Fibroblast of skin of right quadriceps (primary cell): ENCODE measurements around the gene C16orf86.

ENCODE experiments used
- DNase-seq: peaks from one replicate; pipeline ENCODE4 v3.0.0-alpha.2; 2013

Gene C16orf86, protein sequence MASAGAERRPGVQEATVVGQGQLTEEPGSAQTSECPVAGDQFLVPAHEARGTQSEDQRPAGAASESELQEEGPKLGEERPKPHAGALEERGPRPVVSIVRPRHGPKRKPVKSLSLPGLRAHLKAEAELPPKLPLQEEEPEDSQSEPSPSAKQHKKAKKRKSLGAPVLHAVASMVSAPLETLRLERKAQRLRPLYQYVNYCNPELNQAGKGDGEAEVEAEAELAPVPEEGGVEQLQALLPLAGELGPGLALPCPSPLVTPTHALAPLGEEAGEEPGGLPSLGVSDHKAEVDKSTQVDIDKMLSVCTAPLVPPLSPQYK

DNA sequence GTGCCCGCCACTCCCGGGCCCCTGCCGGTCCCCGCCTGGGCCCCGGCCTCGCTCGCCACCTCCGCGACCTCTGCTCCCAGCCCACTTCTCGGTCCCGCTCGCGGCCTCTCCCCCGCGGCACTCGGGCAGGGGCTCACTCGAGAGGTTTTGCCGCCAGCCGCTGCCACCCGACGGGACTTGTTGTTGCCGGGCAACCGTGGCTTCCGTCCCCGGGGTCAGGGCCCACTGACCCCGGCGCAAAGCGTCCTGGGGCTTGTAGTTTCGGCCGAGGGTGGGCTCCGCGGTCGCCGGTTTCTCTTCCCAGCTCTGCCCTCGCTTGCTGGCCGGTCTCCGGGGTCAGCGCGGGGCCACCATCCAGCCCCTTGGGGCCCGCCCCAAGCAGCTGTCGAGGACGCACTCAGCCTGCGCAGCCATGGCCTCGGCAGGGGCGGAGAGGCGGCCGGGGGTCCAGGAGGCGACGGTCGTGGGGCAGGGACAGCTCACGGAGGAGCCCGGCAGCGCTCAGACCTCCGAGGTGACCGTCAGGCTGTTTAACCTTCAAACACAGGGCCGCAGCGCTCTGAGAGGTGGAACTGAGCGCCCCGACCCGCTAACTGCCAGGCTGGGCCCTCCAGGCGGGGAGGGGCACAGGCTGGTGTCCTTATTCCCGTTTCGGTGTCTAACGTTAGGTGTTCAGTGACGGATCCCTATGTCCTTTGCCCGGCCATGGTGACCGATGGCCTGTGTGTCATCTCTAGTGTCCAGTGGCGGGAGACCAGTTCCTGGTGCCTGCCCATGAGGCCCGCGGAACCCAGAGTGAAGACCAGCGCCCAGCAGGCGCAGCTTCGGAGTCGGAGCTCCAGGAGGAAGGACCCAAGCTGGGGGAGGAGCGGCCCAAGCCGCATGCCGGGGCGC is at the start of gene C16orf86, which contains the start of gene ENKD1:
Gene C16orf86 (plus strand): TSS at position 256 of the 894 bp plus-strand sequence. CDS start 157 bp downstream, at position 413.
Gene ENKD1 (minus strand): TSS at position 192 of the 894 bp plus-strand sequence. CDS start 308 bp downstream, outside the sequence.
- peak; percentile 71 for DNase-seq

- DNase-seq, result no peak
Observed at GRCh38 chr16:67628216-67628615, 38.4 kb upstream of the C16orf86 start.

DNA sequence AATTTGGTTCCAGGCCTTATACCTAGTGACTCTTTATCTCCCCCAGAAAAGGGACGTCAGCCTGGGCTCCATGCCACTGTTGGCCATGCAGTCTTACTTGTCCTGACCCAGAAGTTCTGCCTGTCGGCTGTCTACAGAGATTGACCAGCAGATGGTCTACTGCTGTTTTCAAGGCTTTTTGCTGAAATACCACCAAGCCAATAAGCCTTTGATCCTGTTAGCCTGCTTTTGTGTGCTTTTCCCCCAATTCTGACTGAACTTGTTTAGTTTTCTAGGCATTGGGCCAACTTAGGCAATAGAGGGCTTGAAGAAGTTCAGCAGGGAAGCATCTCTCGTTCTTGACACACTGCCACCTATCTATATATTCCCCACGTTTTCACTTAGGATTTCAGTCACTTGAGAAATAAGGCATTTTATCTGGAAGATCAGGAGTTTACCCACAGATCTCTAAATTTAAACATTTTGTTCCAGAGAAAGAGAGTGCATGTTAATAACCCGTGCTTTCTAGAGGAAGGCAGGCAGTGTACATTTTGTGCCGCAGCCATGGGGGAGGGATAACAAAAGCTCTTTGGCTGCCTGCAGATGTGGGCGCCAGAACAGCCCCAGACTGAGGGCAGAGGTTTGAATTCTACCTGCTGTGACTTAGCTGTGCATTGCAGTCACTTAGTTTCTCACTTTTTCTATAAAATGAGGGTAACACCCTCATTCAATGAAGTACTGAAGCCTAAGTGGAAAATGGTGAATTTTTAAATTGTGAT is 34.0 kb upstream of the C16orf86 start:
- DNase-seq, result peak; percentile 57

GRCh38 chr16:67636713-67637112 is 29.9 kb upstream of the C16orf86 start:
- no peak for DNase-seq

DNA sequence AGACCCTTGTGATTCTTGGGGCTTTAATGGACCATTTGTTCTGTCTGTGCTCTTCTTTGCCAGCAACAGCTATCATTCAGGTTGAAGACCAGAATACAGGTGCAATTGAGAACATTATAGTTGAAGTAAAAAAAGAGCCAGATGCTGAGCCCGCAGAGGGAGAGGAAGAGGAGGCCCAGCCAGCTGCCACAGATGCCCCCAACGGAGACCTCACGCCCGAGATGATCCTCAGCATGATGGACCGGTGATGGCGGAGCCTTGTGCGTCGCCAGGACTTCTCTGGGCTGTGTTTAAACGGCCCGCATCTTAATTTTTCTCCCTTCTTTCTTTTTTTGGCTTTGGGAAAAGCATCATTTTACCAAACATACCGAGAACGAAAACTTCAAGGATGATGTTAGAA is 29.0 kb upstream of the C16orf86 start:
- DNase-seq, result no peak

GRCh38 chr16:67641779-67642708 is 24.6 kb upstream of the C16orf86 start:
- DNase-seq, result no peak

- no peak for DNase-seq
Observed at GRCh38 chr16:67644038-67644437, 22.6 kb upstream of the C16orf86 start.

- DNase-seq, result no peak
Observed at GRCh38 chr16:67645397-67646121, 21.1 kb upstream of the C16orf86 start.

DNA sequence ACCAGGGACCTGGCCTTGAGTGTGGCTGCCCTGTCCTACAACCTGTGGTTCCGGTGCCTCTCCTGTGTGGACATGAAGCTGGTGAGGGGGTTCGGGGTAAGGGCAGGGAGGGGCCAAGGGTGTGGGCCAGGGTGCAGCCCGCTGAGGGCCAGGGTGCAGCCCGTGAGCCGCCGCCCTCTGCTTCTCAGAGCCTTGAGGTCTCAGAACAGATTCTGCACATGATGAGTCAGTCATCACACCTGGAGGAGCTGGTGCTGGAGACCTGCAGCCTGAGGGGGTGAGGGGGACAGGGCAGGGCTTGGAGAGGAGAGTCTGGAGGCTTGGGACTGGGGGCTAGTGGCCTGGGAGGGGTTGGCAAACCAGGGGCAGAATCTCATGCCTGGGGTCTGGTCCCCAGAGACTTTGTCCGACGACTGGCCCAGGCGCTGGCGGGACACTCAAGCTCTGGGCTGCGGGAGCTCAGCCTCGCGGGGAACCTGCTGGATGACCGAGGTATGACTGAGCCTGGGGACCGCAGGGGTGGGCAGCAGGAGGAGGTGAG is 19.4 kb upstream of the C16orf86 start:
- DNase-seq, result no peak

DNA sequence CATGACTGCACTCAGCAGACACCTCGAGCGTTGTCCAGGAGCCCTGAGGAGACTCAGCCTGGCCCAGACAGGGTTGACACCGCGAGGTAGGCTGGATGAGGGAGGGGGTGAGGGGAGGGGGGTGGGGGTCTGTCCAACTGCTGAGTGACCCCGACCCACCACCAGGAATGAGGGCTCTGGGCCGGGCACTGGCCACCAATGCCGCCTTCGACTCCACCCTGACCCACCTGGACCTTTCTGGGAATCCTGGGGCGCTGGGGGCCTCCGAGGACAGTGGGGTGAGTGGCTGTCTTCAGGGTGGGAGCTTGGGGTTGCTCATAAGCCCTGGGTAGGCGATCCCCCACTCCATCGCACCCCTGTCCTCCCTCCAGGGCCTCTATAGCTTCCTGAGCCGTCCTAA is 18.9 kb upstream of the C16orf86 start:
- no peak for DNase-seq

GRCh38 chr16:67648088-67648763 is 18.4 kb upstream of the C16orf86 start:
- no peak for DNase-seq

DNA sequence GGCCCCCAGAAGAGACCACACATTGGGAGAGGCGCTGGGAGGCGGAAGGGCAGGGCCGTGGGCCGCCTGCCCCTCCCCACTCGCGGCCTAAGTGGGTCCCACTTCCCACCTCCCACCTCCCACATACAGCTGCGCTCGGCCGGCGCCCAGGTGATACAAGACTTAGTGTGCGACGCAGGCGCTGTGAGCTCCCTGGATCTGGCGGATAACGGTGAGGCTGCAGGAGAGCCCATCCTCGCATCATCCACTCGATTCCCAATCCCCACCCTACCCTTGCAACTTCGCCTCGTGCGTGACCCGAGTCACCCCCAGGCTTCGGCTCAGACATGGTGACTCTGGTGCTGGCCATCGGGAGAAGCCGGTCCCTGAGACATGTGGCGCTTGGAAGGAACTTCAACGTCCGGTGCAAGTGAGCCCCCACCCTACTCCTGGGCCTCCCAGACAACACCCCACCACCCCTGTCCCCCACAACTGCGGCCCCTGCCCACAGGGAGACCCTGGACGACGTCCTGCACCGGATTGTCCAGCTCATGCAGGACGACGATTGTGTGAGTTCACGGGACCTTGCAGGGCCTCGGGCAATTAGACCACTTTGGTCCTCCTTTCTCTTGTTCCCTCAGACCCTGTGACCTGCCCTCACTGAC is 17.7 kb upstream of the C16orf86 start:
- no peak for DNase-seq

DNA sequence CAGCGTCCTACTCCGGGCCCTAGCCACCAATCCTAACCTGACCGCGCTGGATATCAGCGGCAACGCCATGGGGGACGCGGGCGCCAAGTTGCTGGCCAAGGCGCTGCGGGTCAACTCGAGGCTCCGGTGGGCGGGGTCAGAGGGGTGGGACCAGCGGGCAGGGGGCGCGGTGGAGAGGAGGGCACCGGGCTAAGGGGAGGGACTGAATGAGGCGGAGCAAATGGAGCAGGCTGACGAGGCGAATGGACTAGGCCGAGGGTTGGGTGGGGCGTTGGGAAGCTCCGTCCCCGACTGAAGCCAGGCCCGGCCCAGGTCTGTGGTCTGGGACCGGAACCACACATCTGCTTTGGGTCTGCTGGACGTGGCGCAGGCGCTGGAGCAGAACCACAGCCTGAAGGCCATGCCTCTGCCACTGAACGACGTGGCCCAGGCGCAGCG is 17.1 kb upstream of the C16orf86 start:
- DNase-seq, result no peak

DNA sequence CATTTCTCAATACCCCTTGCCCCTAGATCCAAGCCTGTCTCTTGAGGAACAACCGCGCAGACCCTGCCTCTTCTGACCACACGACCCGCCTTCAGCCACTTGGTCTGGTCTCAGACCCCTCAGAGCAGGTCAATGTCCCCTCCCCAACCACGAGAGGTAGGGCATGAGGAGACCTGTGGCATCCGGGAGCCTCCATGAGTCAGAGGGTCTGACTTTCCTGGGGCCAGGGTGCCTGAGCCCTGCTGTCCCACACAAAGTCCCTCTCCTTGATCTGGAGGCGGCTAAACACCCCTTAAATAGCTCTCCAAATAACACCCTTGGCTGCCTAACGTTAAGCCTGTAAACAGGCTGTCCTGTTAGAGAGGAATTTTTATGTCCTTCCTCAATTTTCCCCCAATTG is 16.6 kb upstream of the C16orf86 start:
- DNase-seq, result no peak

DNA sequence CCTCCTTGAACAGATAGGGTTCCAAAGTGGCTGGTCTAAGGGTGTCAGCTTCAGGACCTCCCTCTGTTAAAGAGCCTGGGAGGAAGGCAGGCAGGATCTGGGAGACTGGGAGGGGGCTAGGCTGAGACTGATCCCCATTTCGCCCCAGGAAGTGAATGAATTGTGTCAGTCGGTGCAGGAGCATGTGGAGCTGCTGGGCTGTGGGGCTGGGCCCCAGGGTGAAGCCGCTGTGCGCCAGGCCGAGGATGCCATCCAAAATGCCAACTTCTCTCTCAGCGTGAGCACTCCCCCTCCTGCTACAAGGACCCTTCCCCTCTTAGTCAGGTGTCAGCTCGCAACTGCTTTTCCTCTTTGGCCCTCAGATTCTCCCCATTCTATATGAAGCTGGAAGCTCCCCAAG is 15.6 kb upstream of the C16orf86 start:
- DNase-seq, result no peak

DNA sequence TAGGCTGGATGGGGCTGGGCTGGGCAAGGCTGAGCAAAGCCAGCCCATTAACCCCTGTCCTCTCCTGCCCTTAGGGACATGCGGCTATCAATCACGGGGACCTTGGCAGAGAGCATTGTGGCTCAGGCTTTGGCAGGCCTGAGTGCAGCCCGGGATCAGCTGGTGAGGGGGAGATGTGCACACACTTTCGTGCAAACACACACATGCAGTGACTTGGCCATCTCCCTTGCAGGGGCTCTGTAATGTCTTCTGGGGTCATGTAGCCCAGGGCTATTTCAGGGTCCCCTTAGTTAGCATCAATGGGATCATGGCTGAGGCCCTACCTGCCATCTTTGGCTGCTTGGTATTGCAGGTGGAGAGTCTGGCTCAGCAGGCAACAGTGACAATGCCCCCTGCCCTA is 14.8 kb upstream of the C16orf86 start:
- DNase-seq, result no peak

DNA sequence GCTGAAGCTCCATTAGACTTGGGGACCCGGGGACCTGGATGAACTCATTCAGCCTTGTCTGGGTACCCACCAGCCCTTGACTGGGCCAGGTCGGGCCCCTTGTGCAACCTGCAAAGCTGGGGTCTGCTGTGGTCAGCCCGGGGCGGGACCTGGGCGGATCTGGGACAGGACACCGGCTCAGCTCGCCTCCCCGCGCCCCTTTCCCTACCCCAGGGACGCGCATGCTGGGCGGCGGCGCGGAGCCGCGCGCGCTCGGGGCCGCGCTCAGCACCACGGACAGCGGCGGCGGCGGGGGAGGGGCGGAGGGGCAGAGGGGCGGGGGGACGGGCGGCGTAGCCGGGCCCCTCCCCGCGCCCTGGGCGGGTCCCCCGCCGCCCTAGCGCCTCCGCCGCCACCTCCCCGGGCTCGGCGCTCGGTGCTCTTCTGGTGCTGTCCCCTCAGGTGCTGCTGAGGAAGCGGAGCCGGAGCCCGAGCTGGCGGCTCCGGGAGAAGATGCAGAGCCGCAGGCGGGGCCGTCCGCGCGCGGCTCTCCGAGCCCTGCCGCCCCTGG is 14.0 kb upstream of the C16orf86 start:
- DNase-seq, result peak; percentile 27

GRCh38 chr16:67653128-67653788 is 13.4 kb upstream of the C16orf86 start:
- DNase-seq, result peak; percentile 28
